Activated CD8-positive, alpha-beta T cell treated with anti-CD3 and anti-CD28 coated beads for 36 hours (primary cell): ENCODE results near the gene GABPA. TPM values are rescaled to one million over a fixed set of nuclear protein-coding genes. Genes with fewer than 3 reads are reported as not detected.
"Not testable (repeated sequence)": the region's sequence is repeated elsewhere in the genome, so short reads cannot be mapped to it uniquely, and the experiment has no call there.

Experiments used
- ATAC-seq: fragments of 200-7000 bp; cut with Tn5 transposase; one replicate; pipeline ENCODE4 v1.10.0; 2021; ENCODE audit warnings: mild to moderate bottlenecking, moderate library complexity
- CTCF ChIA-PET: fragments of 350-600 bp; sonication (Branson Sonifier 250); formaldehyde crosslinking; loops from one replicate; lab custom pipeline; 2021; ENCODE audit warnings: antibody characterized with exemption; lab: Charles Lee
- POLR2A ChIA-PET: fragments of 350-600 bp; sonication (Branson Sonifier 250); formaldehyde crosslinking; loops from one replicate; lab custom pipeline; 2021; ENCODE audit warnings: antibody characterized with exemption; lab: Charles Lee
- DNase-seq: peaks from one replicate; pipeline ENCODE4 v3.0.0-alpha.2; 2020
- H3K27ac Mint-ChIP-seq: one replicate; pipeline ENCODE4 v1.8.0; 2021; ENCODE audit warnings: mild to moderate bottlenecking, mixed read lengths
- H3K27me3 Mint-ChIP-seq: one replicate; pipeline ENCODE4 v1.8.0; 2021; ENCODE audit warnings: mixed read lengths
- H3K36me3 Mint-ChIP-seq: one replicate; pipeline ENCODE4 v1.8.0; 2021; ENCODE audit warnings: low read depth, mixed read lengths
- H3K4me1 Mint-ChIP-seq: one replicate; pipeline ENCODE4 v1.8.0; 2021; ENCODE audit warnings: low read depth, mixed read lengths
- H3K4me3 Mint-ChIP-seq: one replicate; pipeline ENCODE4 v1.8.0; 2021; ENCODE audit warnings: mild to moderate bottlenecking, moderate library complexity, mixed read lengths
- H3K9me3 Mint-ChIP-seq: one replicate; pipeline ENCODE4 v1.8.0; 2021; ENCODE audit warnings: mixed read lengths
- intact Hi-C: fragments of 100-400 bp; cut with micrococcal nuclease; formaldehyde crosslinking; loops from one replicate; pipeline ENCODE4 v1.10.0; 2022
- total RNA-seq, 2 experiments: library from RNA; stranded (reverse); gene quantifications; one replicate each; pipeline ENCODE4 v1.2.3, GENCODE V29; 2021
- TF ChIP-seq, protein P1 (sequence below): fragments of 200-600 bp; IDR thresholded peaks from one replicate; pipeline ENCODE4 v1.8.0; 2022; ENCODE audit warnings: antibody characterized with exemption, mild to moderate bottlenecking

Gene GABPA
- total RNA-seq, 2 experiments from 2014 or later = 21.8 to 24.9 TPM

DNA sequence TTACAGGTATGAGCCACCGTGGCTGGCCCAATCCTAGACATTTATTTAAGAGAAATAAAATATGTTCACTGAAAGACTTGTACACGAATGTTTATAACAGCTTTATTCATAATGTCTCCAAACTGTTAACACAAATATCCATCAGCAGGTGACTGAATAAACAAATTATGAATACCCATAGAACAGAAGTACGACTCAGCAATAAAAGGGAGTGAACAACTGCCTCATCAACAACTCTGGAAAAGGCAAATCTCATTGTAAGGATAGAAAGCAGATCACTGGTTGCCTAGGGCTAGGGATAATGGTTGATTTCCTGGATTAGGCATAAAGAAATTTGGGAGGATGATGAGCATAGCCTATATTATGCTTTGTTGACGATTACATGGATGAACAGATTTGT lies 41.7 kb downstream of the GABPA start:
- Mint-ChIP-seq H3K9me3 (no peaks in the 10 kb centered on the region), H3K36me3 (no peaks in the 10 kb centered on the region), H3K4me1 (peaks cover 10% of the 10 kb centered on the region), H3K4me3 (no peak overlapping the region), H3K27me3 (no peaks in the 10 kb centered on the region), H3K27ac (no peak overlapping the region)
- CTCF ChIA-PET = interaction anchor here (3.9 kb wide), 1 partner anchor 25 kb away, joined by 14 read pairs; no protein-coding TSS in a partner anchor
- DNase-seq (no peak), ATAC-seq (no peak)
- POLR2A ChIA-PET = interaction anchor here (0.7 kb wide), 1 partner anchor 21 kb away, joined by 4 read pairs; no protein-coding TSS in a partner anchor
- TF ChIP-seq, protein P1, sequence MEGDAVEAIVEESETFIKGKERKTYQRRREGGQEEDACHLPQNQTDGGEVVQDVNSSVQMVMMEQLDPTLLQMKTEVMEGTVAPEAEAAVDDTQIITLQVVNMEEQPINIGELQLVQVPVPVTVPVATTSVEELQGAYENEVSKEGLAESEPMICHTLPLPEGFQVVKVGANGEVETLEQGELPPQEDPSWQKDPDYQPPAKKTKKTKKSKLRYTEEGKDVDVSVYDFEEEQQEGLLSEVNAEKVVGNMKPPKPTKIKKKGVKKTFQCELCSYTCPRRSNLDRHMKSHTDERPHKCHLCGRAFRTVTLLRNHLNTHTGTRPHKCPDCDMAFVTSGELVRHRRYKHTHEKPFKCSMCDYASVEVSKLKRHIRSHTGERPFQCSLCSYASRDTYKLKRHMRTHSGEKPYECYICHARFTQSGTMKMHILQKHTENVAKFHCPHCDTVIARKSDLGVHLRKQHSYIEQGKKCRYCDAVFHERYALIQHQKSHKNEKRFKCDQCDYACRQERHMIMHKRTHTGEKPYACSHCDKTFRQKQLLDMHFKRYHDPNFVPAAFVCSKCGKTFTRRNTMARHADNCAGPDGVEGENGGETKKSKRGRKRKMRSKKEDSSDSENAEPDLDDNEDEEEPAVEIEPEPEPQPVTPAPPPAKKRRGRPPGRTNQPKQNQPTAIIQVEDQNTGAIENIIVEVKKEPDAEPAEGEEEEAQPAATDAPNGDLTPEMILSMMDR = no peak
- intact Hi-C loops = no loop called here

- H3K4me1 Mint-ChIP-seq, H3K27ac Mint-ChIP-seq, POLR2A ChIA-PET, DNase-seq, intact Hi-C loops, H3K27me3 Mint-ChIP-seq, H3K36me3 Mint-ChIP-seq, ATAC-seq, H3K4me3 Mint-ChIP-seq, H3K9me3 Mint-ChIP-seq: not testable (repeated sequence)
- CTCF ChIA-PET = interaction anchor here (1.6 to 3.9 kb wide), 2 partner anchors 23 to 170 kb away, joined by 3 to 14 read pairs; no protein-coding TSS in a partner anchor
These were observed 43.5 kb downstream of the GABPA start for GRCh38 chr21:25778126-25778875.

- intact Hi-C loops = no loop called here
- CTCF ChIA-PET = interaction anchor here (1.5 to 2.0 kb wide), 2 partner anchors 11 to 13 kb away, joined by 7 to 8 read pairs; no protein-coding TSS in a partner anchor
- peaks cover 8% of the 10 kb centered on the region for H3K4me1 Mint-ChIP-seq
- H3K27me3 Mint-ChIP-seq = peaks cover 5% of the 10 kb centered on the region
- no peak for ATAC-seq
- DNase-seq = no peak
- TF ChIP-seq, protein P1 = no peak
- H3K27ac Mint-ChIP-seq = no peak overlapping the region
- H3K36me3 Mint-ChIP-seq = no peaks in the 10 kb centered on the region
- no peak overlapping the region for H3K4me3 Mint-ChIP-seq
- no peaks in the 10 kb centered on the region for H3K9me3 Mint-ChIP-seq
- POLR2A ChIA-PET = no interaction called here
These were observed 53.9 kb downstream of the GABPA start for GRCh38 chr21:25788677-25789076.

GRCh38 chr21:25790122-25790877 lies 55.5 kb downstream of the GABPA start:
- Mint-ChIP-seq H3K27me3 (peaks cover 2% of the 10 kb centered on the region), H3K4me3 (peak overlapping the region; percentile 59), H3K4me1 (peaks cover 8% of the 10 kb centered on the region), H3K9me3 (no peaks in the 10 kb centered on the region), H3K27ac (peak overlapping the region; percentile 18), H3K36me3 (no peaks in the 10 kb centered on the region)
- ChIA-PET POLR2A (no interaction called here), CTCF (interaction anchor here (0.9 to 1.9 kb wide), 11 partner anchors 8 to 381 kb away, joined by 3 to 21 read pairs (median 3); no protein-coding TSS in a partner anchor)
- TF ChIP-seq, protein P1 = peak; percentile 60
- peak; percentile 23 for DNase-seq
- ATAC-seq = peak; percentile 86
- intact Hi-C loops = no loop called here

DNA sequence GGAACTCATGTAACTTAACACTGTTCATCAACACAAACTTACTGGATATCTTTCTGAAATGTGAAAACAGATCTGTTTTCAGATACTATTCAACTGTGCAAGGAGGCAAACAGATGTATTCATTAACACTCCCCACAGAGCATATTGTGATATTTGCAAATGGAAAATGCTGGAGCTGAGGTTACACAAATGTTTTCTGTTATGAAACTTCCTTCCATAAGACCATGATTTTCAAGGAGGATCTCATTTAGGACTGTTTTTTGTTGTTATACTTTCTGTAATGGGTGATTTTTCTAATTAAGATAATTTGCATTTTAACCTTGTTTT lies 56.1 kb downstream of the GABPA start:
- peaks cover 8% of the 10 kb centered on the region for H3K4me1 Mint-ChIP-seq
- TF ChIP-seq, protein P1 = no peak
- intact Hi-C loops = no loop called here
- DNase-seq = no peak
- ATAC-seq = no peak
- CTCF ChIA-PET = interaction anchor here (0.9 to 1.9 kb wide), 11 partner anchors 9 to 380 kb away, joined by 3 to 21 read pairs (median 3); no protein-coding TSS in a partner anchor
- no peaks in the 10 kb centered on the region for H3K9me3 Mint-ChIP-seq
- POLR2A ChIA-PET = no interaction called here
- H3K4me3 Mint-ChIP-seq = peak overlapping the region; percentile 59
- peaks cover 2% of the 10 kb centered on the region for H3K27me3 Mint-ChIP-seq
- no peak overlapping the region for H3K27ac Mint-ChIP-seq
- H3K36me3 Mint-ChIP-seq = no peaks in the 10 kb centered on the region
